HepG2 (cell line): ENCODE measurements around the gene ZNF225. TPM values are rescaled to one million over a fixed set of nuclear protein-coding genes. Genes with fewer than 3 reads are reported as not detected.

Source experiments
- ATAC-seq: fragments of 200-7000 bp; cut with Tn5 transposase; 3 replicates; pipeline ENCODE4 v1.9.1; 2020; ENCODE audit warnings: mild to moderate bottlenecking, moderate library complexity
- BruUV-seq: library from RNA; stranded (reverse); fragments of 400-500 nt; replicated peaks from 2 replicates; lab custom pipeline; 2021; lab: Mats Ljungman, UMichigan
- CTCF ChIA-PET: fragments of 300-600 bp; formaldehyde crosslinking; extraction: SDS; loops from one replicate; lab custom pipeline; 2021; ENCODE audit warnings: low total read pairs, inconsistent platforms, low intra/inter-chr PET ratio; lab: Yijun Ruan, JAX
- POLR2A ChIA-PET: fragments of 350-600 bp; sonication (Branson Sonifier 250); formaldehyde crosslinking; loops from one replicate; lab custom pipeline; 2020; ENCODE audit warnings: antibody characterized with exemption, inconsistent platforms; lab: Yijun Ruan, JAX
- DNase-seq: peaks from one replicate; pipeline ENCODE4 v3.0.0-alpha.2; 2015; ENCODE audit warnings: low spot score
- FAIRE-seq: peaks from 3 replicates; lab custom pipeline; 2011; peaks lifted over from hg19 to GRCh38; lab: Jason Lieb, UNC
- H2AFZ ChIP-seq: one replicate; pipeline ENCODE4 v1.6.1; 2011; ENCODE audit warnings: low read length, inconsistent platforms
- H3K27ac ChIP-seq: fragments of 300-600 bp; 3 replicates; pipeline ENCODE4 v1.8.0; 2011; ENCODE audit warnings: mixed run types, mild to moderate bottlenecking, mixed read lengths, low read length, inconsistent platforms; ENCODE audit not compliant: insufficient read depth; ENCODE audit errors: extremely low read length
- H3K27me3 ChIP-seq, 2 experiments: fragments of 200-600 bp in 1 of 2; 2 replicates in 1 of 2; 3 replicates in 1 of 2; pipeline versions ENCODE4 v1.6.0 to v1.8.0; 2011; ENCODE audit warnings: low read length in 2 of 2, mild to moderate bottlenecking in 2 of 2, moderate library complexity in 2 of 2, inconsistent platforms in 1 of 2; ENCODE audit not compliant: insufficient read depth in 2 of 2, control insufficient read depth in 1 of 2
- H3K36me3 ChIP-seq, 2 experiments: fragments of 200-600 bp in 1 of 2; replicated peaks in 1 of 2; 2 replicates in 1 of 2; 3 replicates in 1 of 2; pipeline versions ENCODE4 v1.5.1 to v1.8.0; 2011; ENCODE audit warnings: low read length in 2 of 2, inconsistent platforms in 1 of 2; ENCODE audit not compliant: insufficient read depth in 2 of 2, control insufficient read depth in 1 of 2
- H3K4me1 ChIP-seq: 2 replicates; pipeline ENCODE4 v1.5.1; 2012; ENCODE audit warnings: low read length, inconsistent platforms; ENCODE audit not compliant: insufficient read depth
- H3K4me2 ChIP-seq: 2 replicates; pipeline ENCODE4 v1.6.0; 2011; ENCODE audit warnings: low read depth, low read length, inconsistent platforms
- H3K4me3 ChIP-seq, 3 experiments: fragments of 200-600 bp in 1 of 3; sonication (generic), shearing (Covaris generic) in 1 of 3; replicated peaks in 1 of 3; 2 replicates each; pipeline ENCODE4 v1.5.1; 2011 to 2016; ENCODE audit warnings: low read length in 3 of 3, inconsistent platforms in 2 of 3, low read depth in 2 of 3, mild to moderate bottlenecking in 2 of 3, control low read depth in 1 of 3, mixed read lengths in 1 of 3; ENCODE audit not compliant: insufficient read depth in 1 of 3
- H3K79me2 ChIP-seq: one replicate; pipeline ENCODE4 v1.6.1; 2011; ENCODE audit warnings: low read length, inconsistent platforms; ENCODE audit not compliant: insufficient read depth
- H3K9ac ChIP-seq: 2 replicates; pipeline ENCODE4 v1.6.0; 2011; ENCODE audit warnings: mild to moderate bottlenecking, low read depth, low read length, inconsistent platforms; ENCODE audit not compliant: insufficient read depth
- H3K9me3 ChIP-seq: 2 replicates; pipeline ENCODE4 v1.5.1; 2012; ENCODE audit warnings: mild to moderate bottlenecking, low read length
- H4K20me1 ChIP-seq: 2 replicates; pipeline ENCODE4 v1.6.0; 2011; ENCODE audit warnings: inconsistent platforms, mild to moderate bottlenecking, low read length, moderate library complexity; ENCODE audit not compliant: insufficient read depth
- GFI1 ChIP-seq: sonication (generic); formaldehyde crosslinking; IDR thresholded peaks from 2 replicates; pipeline ENCODE4 v1.5.0; 2020; ENCODE audit warnings: missing genetic modification reagents, mild to moderate bottlenecking, borderline replicate concordance
- ISL2 ChIP-seq: sonication (generic); formaldehyde crosslinking; IDR thresholded peaks from 2 replicates; pipeline ENCODE4 v1.5.0; 2020; ENCODE audit warnings: missing genetic modification reagents
- SSRP1 ChIP-seq: IDR thresholded peaks from 2 replicates; pipeline ENCODE4 v1.6.1; 2016; ENCODE audit warnings: control low read depth
- ZNF556 ChIP-seq: sonication (generic); formaldehyde crosslinking; IDR thresholded peaks from 2 replicates; pipeline ENCODE4 v1.4.0; 2020; ENCODE audit warnings: mild to moderate bottlenecking, missing genetic modification reagents, borderline replicate concordance
- ZNF883 ChIP-seq: sonication (generic); formaldehyde crosslinking; IDR thresholded peaks from 2 replicates; pipeline ENCODE4 v1.5.1; 2020; ENCODE audit warnings: mild to moderate bottlenecking, missing genetic modification reagents; ENCODE audit errors: not compliant biosample characterization
- WGBS: methylation state at CpG from one replicate; pipeline ENCODE4 v1.1.6; 2017; ENCODE audit warnings: low lambda C conversion rate; 5-methylcytosine and 5-hydroxymethylcytosine counted together
- in situ Hi-C: cut with HindIII; loops from 2 replicates; pipeline ENCODE4 v1.10.0; 2017; ENCODE audit warnings: low pct_unique_long_range_greater_than_20kb; ENCODE audit not compliant: extremely low pct_ligation_motif_present
- intact Hi-C: fragments of 100-400 bp; cut with micrococcal nuclease; formaldehyde crosslinking; loops from one replicate; pipeline ENCODE4 v1.10.0; 2022; ENCODE audit not compliant: unreplicated experiment
- polyA plus RNA-seq, 8 experiments: library from polyadenylated mRNA; depleted of rRNA in 3 of 8; stranded (reverse) in 7 of 8; unstranded in 1 of 8; fragments of >200 nt; fragmentation: Illumina TruSeq in 4 of 8; extraction: Trizol in 4 of 8; gene quantifications; 2 replicates each; pipeline versions ENCODE4 v1.2.1 to v1.2.3, GENCODE V29; 2011 to 2016; ENCODE audit warnings: low read depth in 4 of 8, missing spikeins in 1 of 8, mixed read lengths in 1 of 8; ENCODE audit not compliant: insufficient read depth in 1 of 8
- total RNA-seq, 5 experiments: library from RNA; depleted of rRNA; stranded (reverse); fragments of >200 nt; fragmentation: Illumina TruSeq; extraction: Trizol; gene quantifications; 2 replicates each; pipeline ENCODE4 v1.2.3, GENCODE V29; 2016; ENCODE audit warnings: low read depth in 1 of 5
- TF ChIP-seq, protein P1 (sequence below): sonication (generic); formaldehyde crosslinking; IDR thresholded peaks from 2 replicates; pipeline ENCODE4 v1.4.0; 2020; ENCODE audit warnings: missing genetic modification reagents
- TF ChIP-seq, protein P2 (sequence below): sonication (generic); formaldehyde crosslinking; IDR thresholded peaks from 2 replicates; pipeline ENCODE4 v1.4.0; 2020; ENCODE audit warnings: missing genetic modification reagents, borderline replicate concordance
- TF ChIP-seq, protein P3 (sequence below): sonication (generic); formaldehyde crosslinking; IDR thresholded peaks from 2 replicates; pipeline ENCODE4 v1.4.0; 2020; ENCODE audit warnings: mild to moderate bottlenecking, missing genetic modification reagents

ZNF225 gene
- total and polyA plus RNA-seq, 2 of the 13 experiments (the other 11 are each of a cell fraction or from before 2014, with no cell fraction given): 0.87 to 3.3 TPM

- no peaks in the 10 kb centered on the region for H3K4me1 ChIP-seq
- H3K27me3 ChIP-seq: no peaks in the 10 kb centered on the region
- DNase-seq (no peak), ATAC-seq (no peak), FAIRE-seq (no peak)
- no peak overlapping the region for H3K4me2 ChIP-seq
- BruUV-seq: no TSS peak
- H3K79me2 ChIP-seq: no peaks in the 10 kb centered on the region
- intact Hi-C loops (no loop called here), in situ Hi-C loops (no loop called here)
- CTCF ChIA-PET: no interaction called here
- H3K9ac ChIP-seq: no peak overlapping the region
- no peaks in the 10 kb centered on the region for H3K9me3 ChIP-seq
- H3K36me3 ChIP-seq: peaks cover 0 to 2% of the 10 kb centered on the region in 2 experiments; a peak in 1 of 5 replicates
- H4K20me1 ChIP-seq: no peaks in the 10 kb centered on the region; the same call in 1 of the 2 replicates
- WGBS: 97% methylated on average over 5 of the region's 5 CpGs
- H3K27ac ChIP-seq: no peak overlapping the region
- no peak overlapping the region for H2AFZ ChIP-seq
- POLR2A ChIA-PET: no interaction called here
- H3K4me3 ChIP-seq: no peak overlapping the region
- TF ChIP-seq, protein P1, sequence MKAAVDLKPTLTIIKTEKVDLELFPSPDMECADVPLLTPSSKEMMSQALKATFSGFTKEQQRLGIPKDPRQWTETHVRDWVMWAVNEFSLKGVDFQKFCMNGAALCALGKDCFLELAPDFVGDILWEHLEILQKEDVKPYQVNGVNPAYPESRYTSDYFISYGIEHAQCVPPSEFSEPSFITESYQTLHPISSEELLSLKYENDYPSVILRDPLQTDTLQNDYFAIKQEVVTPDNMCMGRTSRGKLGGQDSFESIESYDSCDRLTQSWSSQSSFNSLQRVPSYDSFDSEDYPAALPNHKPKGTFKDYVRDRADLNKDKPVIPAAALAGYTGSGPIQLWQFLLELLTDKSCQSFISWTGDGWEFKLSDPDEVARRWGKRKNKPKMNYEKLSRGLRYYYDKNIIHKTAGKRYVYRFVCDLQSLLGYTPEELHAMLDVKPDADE: no peak
Observed at GRCh38 chr19:44131955-44132354, 18.8 kb downstream of the ZNF225 start.

DNA sequence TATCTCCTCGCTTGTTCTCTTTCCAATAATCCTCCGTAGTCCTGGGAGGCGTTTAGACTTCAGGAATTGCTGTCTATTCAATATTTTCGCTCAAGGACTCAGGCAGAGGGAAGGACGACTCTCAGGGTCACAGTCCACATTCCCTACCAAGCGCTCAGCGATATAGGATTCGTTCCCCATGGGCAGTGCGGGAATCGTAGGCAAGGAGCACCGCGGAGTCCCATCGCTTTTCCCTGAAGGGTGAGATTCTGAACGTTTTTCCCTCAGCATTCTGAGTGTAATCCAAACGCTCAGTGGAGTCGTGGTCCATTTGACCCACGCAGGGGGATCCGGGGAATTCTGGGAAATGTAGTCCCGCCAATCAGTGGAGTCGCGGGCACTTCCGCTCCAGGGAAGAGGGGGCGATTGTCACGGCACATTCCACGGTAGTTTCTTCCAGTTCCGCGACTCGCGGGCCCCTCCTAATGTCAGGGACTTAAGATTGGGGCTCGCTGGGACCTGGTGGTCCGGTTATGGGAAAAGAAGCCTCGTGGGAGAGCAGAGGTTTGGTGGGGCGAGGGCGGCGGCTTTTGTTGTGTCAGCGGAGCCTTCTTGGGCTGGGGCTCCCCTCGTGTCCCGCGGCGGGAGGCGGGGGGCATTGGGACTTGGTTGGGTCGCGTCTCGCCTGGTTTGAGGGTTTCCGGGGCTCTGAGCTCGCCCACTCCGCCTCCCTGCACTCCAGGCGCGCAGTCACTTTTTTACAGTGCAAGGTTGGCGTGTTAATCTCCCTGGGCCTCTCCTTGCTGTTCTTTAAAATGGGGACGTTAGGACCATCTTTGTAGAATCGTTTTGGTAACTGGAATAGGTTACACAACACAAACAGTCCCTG is 28.2 kb downstream of the ZNF225 start, which contains the start of gene ZNF234:
ZNF234 (plus strand) TSS at position 364 of the 868 bp plus-strand sequence. CDS start 3,079 bp downstream, outside the sequence.
- H3K27me3 ChIP-seq: no peaks in the 10 kb centered on the region
- FAIRE-seq (peak; percentile 71), ATAC-seq (peak; percentile 98), DNase-seq (peak; percentile 73)
- peak within 1 kb of the TSS; percentile 79 to 89 (median 82) for H3K4me3 ChIP-seq
- H3K9me3 ChIP-seq: no peaks in the 10 kb centered on the region
- TSS peak; percentile 68 for BruUV-seq
- CTCF ChIA-PET: no interaction called here
- H3K9ac ChIP-seq: peak within 1 kb of the TSS; percentile 80
- 0% methylated on average over 13 of the region's 52 CpGs for WGBS
- H3K36me3 ChIP-seq: peaks cover 0 to 12% of the 10 kb centered on the region in 2 experiments; a peak in 1 of 5 replicates
- peak within 1 kb of the TSS; percentile 99 for H2AFZ ChIP-seq
- POLR2A ChIA-PET: interaction anchor here (1.0 to 1.2 kb wide), 3 partner anchors 23 to 117 kb away, joined by 3 to 9 read pairs (median 6); partner anchors contain the start of gene ZNF226
- peak within 1 kb of the TSS; percentile 83 for H3K4me2 ChIP-seq
- intact Hi-C loops: loop anchor here (1.0 to 5.0 kb wide), 2 partner anchors 24 to 139 kb away; partner anchors contain the start of genes ZNF226 and ZNF230
- H3K79me2 ChIP-seq: peaks cover 8% of the 10 kb centered on the region
- in situ Hi-C loops: no loop called here
- H3K27ac ChIP-seq: peak within 1 kb of the TSS; percentile 75
- H4K20me1 ChIP-seq: no peaks in the 10 kb centered on the region
- peaks cover 4% of the 10 kb centered on the region; the same call in 1 of the 2 replicates for H3K4me1 ChIP-seq
- TF ChIP-seq ISL2 (CRISPR knock-in tag) (0 out of 2 replicates have a peak, but pooled peaks have one; percentile 6), ZNF556 (CRISPR knock-in tag) (peak; percentile 9; the same call in 1 of the 2 replicates), SSRP1 (CRISPR knock-in tag) (no peak), ZNF883 (CRISPR knock-in tag) (peak; percentile 20), GFI1 (peak; percentile 13; the same call in 1 of the 2 replicates)
- TF ChIP-seq, protein P2, sequence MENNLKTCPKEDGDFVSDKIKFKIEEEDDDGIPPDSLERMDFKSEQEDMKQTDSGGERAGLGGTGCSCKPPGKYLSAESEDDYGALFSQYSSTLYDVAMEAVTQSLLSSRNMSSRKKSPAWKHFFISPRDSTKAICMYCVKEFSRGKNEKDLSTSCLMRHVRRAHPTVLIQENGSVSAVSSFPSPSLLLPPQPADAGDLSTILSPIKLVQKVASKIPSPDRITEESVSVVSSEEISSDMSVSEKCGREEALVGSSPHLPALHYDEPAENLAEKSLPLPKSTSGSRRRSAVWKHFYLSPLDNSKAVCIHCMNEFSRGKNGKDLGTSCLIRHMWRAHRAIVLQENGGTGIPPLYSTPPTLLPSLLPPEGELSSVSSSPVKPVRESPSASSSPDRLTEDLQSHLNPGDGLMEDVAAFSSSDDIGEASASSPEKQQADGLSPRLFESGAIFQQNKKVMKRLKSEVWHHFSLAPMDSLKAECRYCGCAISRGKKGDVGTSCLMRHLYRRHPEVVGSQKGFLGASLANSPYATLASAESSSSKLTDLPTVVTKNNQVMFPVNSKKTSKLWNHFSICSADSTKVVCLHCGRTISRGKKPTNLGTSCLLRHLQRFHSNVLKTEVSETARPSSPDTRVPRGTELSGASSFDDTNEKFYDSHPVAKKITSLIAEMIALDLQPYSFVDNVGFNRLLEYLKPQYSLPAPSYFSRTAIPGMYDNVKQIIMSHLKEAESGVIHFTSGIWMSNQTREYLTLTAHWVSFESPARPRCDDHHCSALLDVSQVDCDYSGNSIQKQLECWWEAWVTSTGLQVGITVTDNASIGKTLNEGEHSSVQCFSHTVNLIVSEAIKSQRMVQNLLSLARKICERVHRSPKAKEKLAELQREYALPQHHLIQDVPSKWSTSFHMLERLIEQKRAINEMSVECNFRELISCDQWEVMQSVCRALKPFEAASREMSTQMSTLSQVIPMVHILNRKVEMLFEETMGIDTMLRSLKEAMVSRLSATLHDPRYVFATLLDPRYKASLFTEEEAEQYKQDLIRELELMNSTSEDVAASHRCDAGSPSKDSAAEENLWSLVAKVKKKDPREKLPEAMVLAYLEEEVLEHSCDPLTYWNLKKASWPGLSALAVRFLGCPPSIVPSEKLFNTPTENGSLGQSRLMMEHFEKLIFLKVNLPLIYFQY (CRISPR knock-in tag): 0 out of 2 replicates have a peak, but pooled peaks have one; percentile 20
- TF ChIP-seq, protein P3, sequence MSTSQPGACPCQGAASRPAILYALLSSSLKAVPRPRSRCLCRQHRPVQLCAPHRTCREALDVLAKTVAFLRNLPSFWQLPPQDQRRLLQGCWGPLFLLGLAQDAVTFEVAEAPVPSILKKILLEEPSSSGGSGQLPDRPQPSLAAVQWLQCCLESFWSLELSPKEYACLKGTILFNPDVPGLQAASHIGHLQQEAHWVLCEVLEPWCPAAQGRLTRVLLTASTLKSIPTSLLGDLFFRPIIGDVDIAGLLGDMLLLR (CRISPR knock-in tag): 0 out of 2 replicates have a peak, but pooled peaks have one; percentile 26
